ENCODE results near the gene CTNNAL1. TPM values are rescaled to one million over a fixed set of nuclear protein-coding genes. Genes with fewer than 3 reads are reported as not detected.
"Not testable (repeated sequence)": the region's sequence is repeated elsewhere in the genome, so short reads cannot be mapped to it uniquely, and the experiment has no call there.

The CTNNAL1 gene
- total and polyA plus RNA-seq, 2 donors (not counting 3 experiments of a cell fraction or from before 2014, with no cell fraction given), result 29.5 to 76.2 TPM

- H3K36me3 ChIP-seq (ENCODE audit: control insufficient read depth in 2 of 2, extremely low read depth in 1 of 2, insufficient read depth in 2 of 2, low read length in 2 of 2); POLR2A ChIA-PET; H3K4me2 ChIP-seq (ENCODE audit: insufficient read depth, low read length); H2AFZ ChIP-seq (ENCODE audit: low read depth, low read length); H3K79me2 ChIP-seq (ENCODE audit: control insufficient read depth, insufficient read depth, low read length); DNase-seq (ENCODE audit: low read depth, low spot score); dilution Hi-C loops (cut with MboI; ENCODE audit: extremely low pct_ligation_motif_present, low sequenced_read_pairs); H3K4me1 ChIP-seq (ENCODE audit: control insufficient read depth, extremely low read depth, insufficient read depth, low read length); H4K20me1 ChIP-seq (replicated peaks; ENCODE audit: control insufficient read depth, extremely low read depth, insufficient read depth, low read length); H3K9me1 ChIP-seq (replicated peaks; ENCODE audit: control insufficient read depth, extremely low read depth, insufficient read depth, low read length); H3K4me3 ChIP-seq (replicated peaks in 1 of 3; ENCODE audit: insufficient read depth in 1 of 3, low read depth in 1 of 3, low read length in 3 of 3); BruUV-seq (replicated peaks); intact Hi-C loops (cut with micrococcal nuclease); H3K27ac ChIP-seq (ENCODE audit: insufficient read depth, low read depth, low read length); FAIRE-seq; H3K27me3 ChIP-seq (ENCODE audit: control insufficient read depth in 2 of 2, insufficient read depth in 2 of 2, low read length in 2 of 2); H3K9me3 ChIP-seq (replicated peaks; ENCODE audit: control insufficient read depth, insufficient read depth, low read length); H3K9ac ChIP-seq (replicated peaks; ENCODE audit: extremely low read depth, insufficient read depth, low read length): not testable (repeated sequence)
- CTCF ChIA-PET, result interaction anchor here (0.7 kb wide), 1 partner anchor 486 kb away, joined by 3 read pairs; no protein-coding TSS in a partner anchor
Observed at GRCh38 chr9:108971392-108971791, 41.9 kb downstream of the CTNNAL1 start.

GRCh38 chr9:108967916-108968315 lies 45.4 kb downstream of the CTNNAL1 start:
- Histone ChIP-seq H2AFZ (ENCODE audit: low read depth, low read length) (no peak overlapping the region), H3K27me3 (ENCODE audit: control insufficient read depth in 2 of 2, insufficient read depth in 2 of 2, low read length in 2 of 2) (no peaks in the 10 kb centered on the region), H3K36me3 (ENCODE audit: control insufficient read depth in 2 of 2, extremely low read depth in 1 of 2, insufficient read depth in 2 of 2, low read length in 2 of 2) (peaks cover 4 to 10% of the 10 kb centered on the region in 2 experiments), H3K4me3 (replicated peaks in 1 of 3; ENCODE audit: insufficient read depth in 1 of 3, low read depth in 1 of 3, low read length in 3 of 3) (no peak overlapping the region), H3K27ac (ENCODE audit: insufficient read depth, low read depth, low read length) (no peak overlapping the region), H3K4me2 (ENCODE audit: insufficient read depth, low read length) (no peak overlapping the region), H3K4me1 (ENCODE audit: control insufficient read depth, extremely low read depth, insufficient read depth, low read length) (no peaks in the 10 kb centered on the region), H3K9me3 (replicated peaks; ENCODE audit: control insufficient read depth, insufficient read depth, low read length) (no peaks in the 10 kb centered on the region), H3K9me1 (replicated peaks; ENCODE audit: control insufficient read depth, extremely low read depth, insufficient read depth, low read length) (no peaks in the 10 kb centered on the region), H4K20me1 (replicated peaks; ENCODE audit: control insufficient read depth, extremely low read depth, insufficient read depth, low read length) (no peaks in the 10 kb centered on the region), H3K9ac (replicated peaks; ENCODE audit: extremely low read depth, insufficient read depth, low read length) (no peak overlapping the region), H3K79me2 (ENCODE audit: control insufficient read depth, insufficient read depth, low read length) (no peaks in the 10 kb centered on the region)
- POLR2A ChIA-PET, result no interaction called here
- FAIRE-seq, result no peak
- dilution Hi-C loops (cut with MboI; ENCODE audit: extremely low pct_ligation_motif_present, low sequenced_read_pairs), result no loop called here
- no TSS peak for BruUV-seq (replicated peaks)
- no peak for DNase-seq (ENCODE audit: low read depth, low spot score)
- CTCF ChIA-PET, result interaction anchor here (1.0 to 3.6 kb wide), 3 partner anchors 11 to 43 kb away, joined by 3 to 23 read pairs (median 3); no protein-coding TSS in a partner anchor
- TF ChIP-seq MAX (IDR thresholded peaks at IDR 0.05; ENCODE audit: insufficient read depth, insufficient read length) (no peak), FOS (IDR thresholded peaks at IDR 0.05; ENCODE audit: borderline replicate concordance, insufficient read depth, low read length) (no peak), POLR2A (IDR thresholded peaks at IDR 0.05; ENCODE audit: low read depth, low read length) (no peak), CTCF (IDR thresholded peaks at IDR 0.05; ENCODE audit: extremely low read depth in 1 of 2, insufficient read depth in 1 of 2, low read depth in 1 of 2, low read length in 2 of 2) (no peak), MYC (IDR thresholded peaks at IDR 0.05; ENCODE audit: low read depth, low read length) (no peak), JUN (IDR thresholded peaks at IDR 0.05; ENCODE audit: borderline replicate concordance, insufficient read depth, insufficient read length, low read depth) (no peak), POLR2AphosphoS5 (IDR thresholded peaks at IDR 0.05; ENCODE audit: insufficient read depth, low read depth, low read length) (no peak), EZH2 (IDR thresholded peaks at IDR 0.05; ENCODE audit: borderline replicate concordance, low read depth, low read length, severe bottlenecking) (no peak), GATA2 (IDR thresholded peaks at IDR 0.05; ENCODE audit: insufficient read depth, insufficient read length, low read depth, low read length) (no peak)
- intact Hi-C loops (cut with micrococcal nuclease), result no loop called here
